SJCRH30 (cell line): ENCODE results near the gene ADH7. TPM values are rescaled to one million over a fixed set of nuclear protein-coding genes. Genes with fewer than 3 reads are reported as not detected.

Experiments used
- DNase-seq, 2 experiments: peaks; one replicate each; pipeline ENCODE4 v3.0.0-alpha.2; 2015 to 2020
- H3K27ac ChIP-seq: fragments of 250-450 bp; sonication (Bioruptor Pico); 2 replicates; pipeline ENCODE4 v1.5.1; 2020; ENCODE audit warnings: mild to moderate bottlenecking, moderate library complexity
- H3K27me3 ChIP-seq: fragments of 250-450 bp; sonication (Bioruptor Pico); 2 replicates; pipeline ENCODE4 v1.5.1; 2020; ENCODE audit warnings: mild to moderate bottlenecking, moderate library complexity
- H3K36me3 ChIP-seq: fragments of 250-450 bp; sonication (Bioruptor Pico); 2 replicates; pipeline ENCODE4 v1.5.1; 2020; ENCODE audit warnings: mild to moderate bottlenecking, moderate library complexity
- H3K4me1 ChIP-seq: fragments of 250-450 bp; sonication (Bioruptor Pico); 2 replicates; pipeline ENCODE4 v1.5.1; 2020; ENCODE audit warnings: mild to moderate bottlenecking, moderate library complexity
- H3K4me3 ChIP-seq: fragments of 250-450 bp; sonication (Bioruptor Pico); 2 replicates; pipeline ENCODE4 v1.5.1; 2020; ENCODE audit warnings: mild to moderate bottlenecking, moderate library complexity
- H3K9me3 ChIP-seq: fragments of 250-450 bp; sonication (Bioruptor Pico); replicated peaks from 2 replicates; pipeline ENCODE4 v1.5.1; 2020; ENCODE audit warnings: mild to moderate bottlenecking, moderate library complexity
- total RNA-seq: library from RNA; depleted of rRNA; stranded (reverse); fragments of >200 nt; shearing (Covaris generic); gene quantifications from 2 replicates; pipeline ENCODE4 v1.2.3, GENCODE V29; 2014; rRNA removed

The ADH7 gene
- total RNA-seq = not detected in 2 replicates

DNA sequence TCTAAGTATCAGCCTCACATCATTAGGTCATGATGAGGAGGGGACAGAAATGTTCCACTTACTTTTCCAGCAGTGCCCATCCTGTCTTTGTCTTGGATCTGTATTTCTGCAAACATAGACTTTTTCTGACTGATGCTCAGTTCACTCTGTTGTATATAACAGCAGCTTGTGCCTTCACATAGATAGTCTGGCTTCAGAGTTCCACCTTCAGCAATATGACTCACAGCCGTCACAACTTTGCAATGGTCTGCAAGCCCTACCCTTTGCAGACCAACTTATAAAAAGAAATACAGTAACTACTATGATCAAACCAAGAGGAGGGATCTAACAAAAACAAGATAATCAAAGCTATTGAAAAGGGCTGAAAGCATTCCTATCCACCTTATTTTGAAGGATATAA is at the start of gene ADH7:
TSS of gene ADH7 (minus strand) at position 189 of the 400 bp plus-strand sequence. CDS start at position 80, 109 bp downstream.
- H3K4me3 ChIP-seq = no peak within 1 kb of the TSS
- DNase-seq = no peak
- H3K27ac ChIP-seq = no peak within 1 kb of the TSS
- no peaks in the 10 kb centered on the region for H3K4me1 ChIP-seq
- no peaks in the 10 kb centered on the region for H3K9me3 ChIP-seq
- no peaks in the 10 kb centered on the region for H3K36me3 ChIP-seq
- H3K27me3 ChIP-seq = no peaks in the 10 kb centered on the region

DNA sequence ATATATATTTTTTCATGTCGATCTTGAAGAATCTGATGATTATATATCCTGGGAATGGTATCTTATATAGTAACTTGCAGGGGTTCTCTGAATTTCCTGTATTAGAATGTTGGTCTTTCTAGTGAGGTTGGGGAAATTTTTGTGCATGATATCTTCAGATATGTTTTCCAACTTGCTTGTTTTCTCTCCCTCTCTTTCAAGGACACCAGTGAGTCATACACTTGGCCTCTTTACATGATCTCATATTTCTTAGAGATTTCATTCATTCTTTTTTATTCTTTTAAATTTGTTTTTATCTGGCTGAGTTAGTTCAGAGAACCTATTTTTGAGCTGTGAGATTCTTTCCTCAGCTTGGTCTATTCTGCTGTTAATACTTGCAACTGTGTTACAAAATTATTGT is 48.5 kb upstream of the ADH7 start:
- Histone ChIP-seq H3K4me3 (no peak overlapping the region), H3K27me3 (no peaks in the 10 kb centered on the region), H3K36me3 (no peaks in the 10 kb centered on the region), H3K9me3 (no peaks in the 10 kb centered on the region), H3K27ac (no peak overlapping the region), H3K4me1 (no peaks in the 10 kb centered on the region)
- DNase-seq = no peak

DNA sequence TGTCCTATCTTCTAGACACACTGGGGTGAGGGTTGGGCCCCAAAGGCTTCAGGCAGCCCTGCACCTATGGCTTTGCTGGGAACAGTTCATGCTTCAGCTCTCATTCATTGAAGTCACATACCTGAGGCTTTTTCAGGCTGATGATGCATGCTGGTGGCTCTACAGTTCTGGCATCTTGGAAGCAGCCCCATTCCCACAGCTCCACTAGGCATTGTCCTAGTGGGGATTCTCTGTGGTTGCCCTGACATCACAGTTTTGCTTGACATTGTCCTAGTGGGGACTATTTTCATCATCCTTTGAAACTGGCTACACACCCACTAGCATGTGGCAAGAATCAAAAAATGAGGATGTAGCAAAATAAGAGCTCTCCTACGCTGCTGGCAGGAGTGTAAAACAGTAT is 38.0 kb upstream of the ADH7 start:
- no peaks in the 10 kb centered on the region for H3K27me3 ChIP-seq
- H3K9me3 ChIP-seq = no peaks in the 10 kb centered on the region
- no peak overlapping the region for H3K27ac ChIP-seq
- no peaks in the 10 kb centered on the region for H3K4me1 ChIP-seq
- H3K36me3 ChIP-seq = no peaks in the 10 kb centered on the region
- H3K4me3 ChIP-seq = no peak overlapping the region
- no peak for DNase-seq

DNA sequence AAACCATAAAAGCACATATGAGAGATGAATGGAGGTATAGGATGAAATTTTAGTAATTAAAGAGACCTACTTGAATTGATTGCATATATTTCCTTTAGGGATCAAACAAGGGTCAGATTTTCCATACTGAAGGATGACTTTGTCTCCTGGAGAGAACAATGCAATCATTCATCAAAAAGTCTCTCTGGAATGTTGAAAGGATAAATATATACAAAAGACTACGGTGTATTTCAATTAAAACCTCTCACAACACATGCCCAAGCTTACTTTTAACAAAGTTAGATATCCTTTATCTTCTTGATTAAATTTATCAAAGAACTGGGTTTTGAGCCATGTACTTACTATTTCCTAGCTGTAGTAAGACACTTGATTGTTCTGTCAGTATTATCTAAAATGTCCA is 36.8 kb upstream of the ADH7 start:
- Histone ChIP-seq H3K36me3 (no peaks in the 10 kb centered on the region), H3K4me1 (no peaks in the 10 kb centered on the region)

DNA sequence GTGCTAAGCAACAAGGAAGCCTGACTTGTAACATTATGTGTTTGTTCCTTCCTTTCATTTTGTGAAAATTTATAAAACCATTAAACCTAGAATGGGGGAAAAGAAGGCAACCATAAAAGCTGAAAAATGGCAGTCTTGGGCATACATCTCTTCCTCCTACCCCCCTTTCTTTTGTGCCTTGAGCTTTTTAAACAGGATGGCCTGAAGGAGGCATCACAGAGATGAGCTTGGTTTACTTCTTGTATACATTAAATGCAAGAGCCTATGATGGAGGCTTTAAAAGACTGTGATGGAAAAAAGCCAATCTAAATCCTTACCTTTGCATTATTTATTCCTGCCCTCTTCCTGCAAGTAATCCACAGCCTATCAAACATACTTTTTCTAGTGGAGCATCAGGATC is 36.2 kb upstream of the ADH7 start:
- H3K27me3 ChIP-seq = no peaks in the 10 kb centered on the region
- H3K27ac ChIP-seq = no peak overlapping the region
- no peak for DNase-seq
- no peaks in the 10 kb centered on the region for H3K9me3 ChIP-seq
- no peaks in the 10 kb centered on the region for H3K4me1 ChIP-seq
- H3K4me3 ChIP-seq = no peak overlapping the region
- H3K36me3 ChIP-seq = no peaks in the 10 kb centered on the region

More for the DNA sequence above, 36.8 kb upstream of the ADH7 start:
- Histone ChIP-seq H3K4me3 (no peak overlapping the region), H3K27ac (no peak overlapping the region), H3K9me3 (no peaks in the 10 kb centered on the region), H3K27me3 (no peaks in the 10 kb centered on the region)
- DNase-seq = no peak

DNA sequence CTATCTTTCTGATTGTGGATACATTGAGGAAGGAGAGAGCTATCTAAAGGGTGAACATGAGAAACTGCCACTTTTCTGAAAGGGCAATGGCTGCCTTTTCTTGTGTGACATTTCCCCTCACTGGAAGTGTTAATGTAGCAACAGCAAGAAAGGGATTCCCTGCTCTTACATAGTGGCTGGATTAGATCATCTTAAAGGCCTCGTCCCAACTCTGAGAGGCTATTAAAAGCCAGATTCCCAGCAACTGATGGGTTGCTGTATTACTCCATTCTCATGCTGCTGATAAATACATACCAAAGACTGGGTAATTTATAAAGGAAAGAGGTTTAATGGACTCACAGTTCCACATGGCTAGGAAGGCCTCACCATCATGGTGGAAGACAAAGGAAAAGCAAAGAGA is 33.7 kb upstream of the ADH7 start:
- no peaks in the 10 kb centered on the region for H3K36me3 ChIP-seq
- DNase-seq = no peak
- no peaks in the 10 kb centered on the region for H3K9me3 ChIP-seq
- H3K27ac ChIP-seq = no peak overlapping the region
- no peak overlapping the region for H3K4me3 ChIP-seq
- H3K4me1 ChIP-seq = no peaks in the 10 kb centered on the region
- H3K27me3 ChIP-seq = no peaks in the 10 kb centered on the region

DNA sequence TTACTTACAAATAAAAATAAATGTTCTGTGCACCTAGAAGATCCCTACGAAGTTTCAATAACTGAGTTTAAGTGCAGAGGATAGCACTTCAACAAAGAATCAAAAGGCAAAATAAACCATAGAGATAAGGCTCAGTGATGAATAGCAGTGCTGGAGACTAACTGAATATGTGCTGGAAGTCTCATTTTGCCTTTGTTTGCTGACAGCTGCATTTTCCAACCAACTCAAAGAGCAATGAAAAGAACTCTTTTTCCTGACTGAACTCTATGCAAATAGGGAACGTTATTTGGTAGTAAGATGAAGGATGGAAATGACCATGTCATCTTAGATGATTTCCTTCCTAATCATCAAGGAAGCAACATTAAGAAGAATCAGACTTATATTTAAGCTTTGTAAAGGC is 32.7 kb upstream of the ADH7 start:
- Histone ChIP-seq H3K36me3 (no peaks in the 10 kb centered on the region), H3K9me3 (no peaks in the 10 kb centered on the region), H3K27ac (no peak overlapping the region), H3K27me3 (no peaks in the 10 kb centered on the region), H3K4me1 (no peaks in the 10 kb centered on the region), H3K4me3 (no peak overlapping the region)
- no peak for DNase-seq

DNA sequence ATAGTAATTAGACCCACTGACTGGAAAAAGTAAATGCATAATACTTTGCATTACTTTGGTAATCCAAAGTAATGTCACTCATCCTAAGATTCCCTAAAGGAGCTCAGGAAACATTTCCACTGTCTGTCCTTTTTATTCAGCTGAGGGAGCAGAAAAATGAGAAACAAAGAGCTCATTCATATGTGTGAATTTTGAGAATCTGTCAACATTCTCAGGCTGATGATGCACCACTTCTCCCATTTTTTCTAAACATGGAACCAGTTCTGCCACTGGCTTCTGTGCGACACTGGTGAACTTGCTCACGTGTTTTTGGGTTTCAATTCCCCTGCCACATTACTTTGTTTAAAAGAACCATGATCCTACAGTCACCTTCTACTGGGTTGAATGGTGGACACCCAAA is 28.4 kb upstream of the ADH7 start:
- Histone ChIP-seq H3K9me3 (no peaks in the 10 kb centered on the region), H3K36me3 (no peaks in the 10 kb centered on the region), H3K27me3 (no peaks in the 10 kb centered on the region), H3K27ac (no peak overlapping the region), H3K4me3 (no peak overlapping the region), H3K4me1 (no peaks in the 10 kb centered on the region)
- DNase-seq = no peak

DNA sequence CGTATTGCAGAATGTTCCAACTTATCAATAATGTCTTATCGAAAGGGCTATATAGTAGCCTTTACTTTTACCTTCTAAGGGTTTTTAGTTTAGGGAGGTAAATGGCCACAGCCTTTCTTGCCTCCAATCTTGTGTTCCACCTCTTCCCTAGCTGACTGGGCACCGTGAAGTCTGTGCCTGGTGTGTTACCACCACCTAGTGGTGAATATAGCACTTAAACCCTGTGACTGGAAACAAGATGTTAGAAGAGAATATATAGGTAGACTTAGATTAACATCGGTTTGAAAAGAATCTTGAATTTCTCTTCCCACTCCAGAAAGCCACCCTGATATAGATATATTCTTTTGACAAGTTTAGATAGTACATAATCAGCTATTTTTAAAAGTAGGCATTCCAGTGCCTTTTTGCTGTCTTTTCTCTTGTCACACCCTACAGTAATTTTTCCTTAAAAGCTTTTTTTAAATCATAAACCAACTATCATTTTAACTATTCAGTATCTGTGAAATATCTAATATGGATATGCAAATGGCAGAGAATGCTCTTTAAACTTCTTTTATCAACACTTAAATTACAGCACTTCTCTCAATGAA is 27.8 kb upstream of the ADH7 start:
- DNase-seq = peak; percentile 35 to 74

DNA sequence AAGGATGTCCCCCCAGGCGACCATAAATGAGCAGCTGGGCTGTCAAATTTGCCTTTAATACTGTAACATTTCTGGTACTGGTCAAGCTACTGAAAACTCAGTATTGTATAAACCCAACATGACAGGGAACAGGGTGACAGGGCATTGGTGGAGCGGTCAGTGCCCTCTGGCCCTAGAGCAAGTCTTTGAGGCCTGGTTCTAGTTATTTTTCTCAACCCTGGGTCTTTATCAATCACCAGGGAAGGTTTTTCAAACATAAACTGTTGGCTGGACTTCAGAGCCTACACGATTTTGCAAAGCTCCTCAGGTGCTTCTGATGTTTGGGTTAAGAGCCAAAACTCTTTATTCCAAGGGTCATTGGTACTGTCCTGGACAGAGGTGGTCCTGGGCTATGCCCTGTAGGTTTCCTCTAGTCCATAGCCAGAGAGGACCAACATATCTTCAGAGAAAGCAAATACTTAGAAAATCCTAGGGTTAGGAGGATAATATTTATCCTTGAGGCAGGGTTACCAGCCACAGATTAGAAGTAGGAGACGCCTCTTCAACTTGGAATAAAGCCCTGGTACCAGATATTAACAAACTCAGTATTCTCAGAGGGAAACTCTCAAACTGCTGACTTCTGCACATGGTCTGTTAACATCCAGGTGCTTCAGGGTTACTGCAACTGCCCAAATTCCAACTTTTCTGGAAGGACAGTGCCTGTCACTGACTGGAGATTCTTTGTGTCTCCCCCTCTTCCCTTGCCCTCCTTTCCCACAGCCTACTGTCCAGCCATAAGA is 26.7 kb upstream of the ADH7 start:
- Histone ChIP-seq H3K4me1 (no peaks in the 10 kb centered on the region), H3K27ac (no peak overlapping the region), H3K9me3 (no peaks in the 10 kb centered on the region), H3K4me3 (no peak overlapping the region), H3K27me3 (no peaks in the 10 kb centered on the region), H3K36me3 (no peaks in the 10 kb centered on the region)
- no peak for DNase-seq

More for the DNA sequence above, 27.8 kb upstream of the ADH7 start:
- Histone ChIP-seq H3K27me3 (no peaks in the 10 kb centered on the region), H3K27ac (no peak overlapping the region), H3K4me1 (no peaks in the 10 kb centered on the region), H3K36me3 (no peaks in the 10 kb centered on the region), H3K4me3 (no peak overlapping the region), H3K9me3 (no peaks in the 10 kb centered on the region)

DNA sequence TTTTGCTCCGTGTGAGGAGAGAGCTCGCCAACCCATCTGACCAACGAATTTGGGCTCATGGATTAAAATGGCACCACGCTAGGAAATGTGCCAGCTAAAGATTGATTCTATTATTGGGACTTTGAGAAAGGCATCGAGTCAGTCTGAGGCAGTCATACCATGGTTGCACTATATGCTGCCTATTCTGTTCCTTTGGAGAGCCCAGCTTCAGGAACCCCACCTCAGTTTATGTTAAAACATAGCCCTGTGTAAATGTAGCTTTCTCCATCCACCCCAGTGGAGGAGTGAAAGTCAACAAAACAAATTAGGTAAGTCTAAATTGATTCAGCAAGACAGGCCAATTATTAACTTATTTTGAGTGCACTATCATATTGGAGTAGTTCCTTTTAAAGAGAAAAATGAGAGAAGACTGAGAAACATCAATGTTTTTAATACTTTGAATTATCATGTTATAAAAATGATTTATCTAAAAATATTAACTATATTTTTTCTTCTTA is 24.5 kb upstream of the ADH7 start:
- Histone ChIP-seq H3K4me3 (no peak overlapping the region), H3K9me3 (no peaks in the 10 kb centered on the region), H3K4me1 (no peaks in the 10 kb centered on the region), H3K27me3 (no peaks in the 10 kb centered on the region), H3K27ac (no peak overlapping the region), H3K36me3 (no peaks in the 10 kb centered on the region)
- no peak for DNase-seq

DNA sequence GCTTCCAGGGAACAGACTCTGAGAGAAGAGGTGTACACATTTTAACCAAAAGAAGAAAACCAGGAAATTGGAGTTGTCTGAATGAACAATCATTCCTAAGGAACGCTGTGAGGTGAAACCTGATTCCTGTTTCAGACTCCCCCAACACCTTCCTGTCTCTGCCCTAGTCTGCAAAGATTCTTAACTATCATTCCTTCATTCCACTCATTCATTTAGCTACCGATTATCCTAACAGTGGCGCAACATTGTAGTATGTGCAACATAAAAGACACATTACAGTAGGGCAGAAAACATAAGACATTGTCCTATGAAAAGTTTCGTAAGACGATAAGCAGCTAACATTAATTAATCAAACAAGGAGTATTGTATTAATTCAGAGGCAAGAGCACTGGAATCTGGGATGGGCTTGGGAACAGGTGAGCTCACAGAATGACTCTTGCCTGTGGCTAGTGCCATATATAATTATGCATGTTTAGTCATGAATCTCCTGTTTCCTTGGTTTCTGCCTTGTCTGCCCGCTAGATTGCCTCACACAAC is 23.8 kb upstream of the ADH7 start:
- DNase-seq = no peak
- H3K9me3 ChIP-seq = no peaks in the 10 kb centered on the region

DNA sequence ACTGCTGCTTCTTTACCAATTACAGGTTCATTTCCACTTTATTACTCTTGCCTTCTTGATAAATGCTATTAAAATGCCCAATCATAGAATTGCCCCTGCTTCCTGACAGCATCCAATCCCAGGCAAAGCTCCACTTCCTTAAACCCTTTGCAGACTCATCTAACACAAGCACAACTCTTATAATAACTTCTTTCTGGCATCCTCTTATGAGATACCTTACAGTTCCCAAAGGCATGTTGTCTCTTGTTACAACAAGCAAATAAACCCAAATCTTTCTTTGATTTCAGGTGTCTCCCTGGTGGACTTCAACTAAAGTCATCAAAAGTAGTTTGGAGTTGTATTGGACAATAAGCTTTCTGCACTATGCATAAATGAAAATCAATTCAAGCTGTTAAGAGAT is 22.5 kb upstream of the ADH7 start:
- no peak overlapping the region for H3K4me3 ChIP-seq
- no peaks in the 10 kb centered on the region for H3K36me3 ChIP-seq
- DNase-seq = no peak
- no peaks in the 10 kb centered on the region for H3K9me3 ChIP-seq
- H3K27ac ChIP-seq = no peak overlapping the region
- no peaks in the 10 kb centered on the region for H3K27me3 ChIP-seq
- H3K4me1 ChIP-seq = no peaks in the 10 kb centered on the region

More for the DNA sequence above, 23.8 kb upstream of the ADH7 start:
- no peaks in the 10 kb centered on the region for H3K27me3 ChIP-seq
- no peaks in the 10 kb centered on the region for H3K4me1 ChIP-seq
- no peak overlapping the region for H3K4me3 ChIP-seq
- no peak overlapping the region for H3K27ac ChIP-seq
- H3K36me3 ChIP-seq = no peaks in the 10 kb centered on the region

DNA sequence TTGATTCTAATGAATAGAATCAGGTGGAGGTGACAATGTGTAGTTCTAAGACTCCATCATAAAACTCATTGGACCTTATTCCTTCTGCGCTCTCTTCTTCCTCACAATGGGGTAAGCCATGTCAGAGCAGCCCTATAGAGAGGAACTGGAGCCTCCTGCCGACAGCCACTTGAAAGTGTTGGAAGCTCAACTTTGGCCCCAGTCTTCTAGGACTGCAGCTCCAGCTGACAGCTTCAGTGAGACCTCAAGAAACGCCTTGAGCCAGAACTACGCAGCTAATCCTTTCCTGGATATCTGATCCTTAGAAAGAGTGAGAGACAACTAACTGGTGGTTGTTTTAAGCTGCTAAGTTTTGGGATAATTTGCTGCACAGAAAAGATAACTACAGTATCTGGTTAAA is 22.1 kb upstream of the ADH7 start:
- Histone ChIP-seq H3K4me1 (no peaks in the 10 kb centered on the region), H3K27ac (no peak overlapping the region)
- DNase-seq = peak in 1 of 2 experiments; percentile 13

DNA sequence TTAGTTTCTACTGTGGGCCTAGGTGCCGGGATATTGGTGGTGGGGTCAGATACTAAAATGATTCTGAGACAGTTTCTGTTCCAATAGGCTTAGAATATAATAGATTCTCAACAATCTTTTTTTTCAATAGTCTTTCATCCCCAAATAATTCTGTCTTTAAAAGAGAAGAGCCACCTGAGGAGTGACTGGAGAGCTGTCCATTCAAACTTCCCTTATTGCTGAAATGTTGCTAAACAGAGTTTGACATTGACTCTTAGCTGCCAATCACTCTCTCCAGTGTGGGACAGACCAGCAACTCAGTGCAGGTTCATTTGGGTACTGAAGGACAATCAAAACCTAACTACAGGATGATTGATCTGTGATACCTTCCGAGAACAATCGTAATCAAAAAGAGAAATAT is 12.4 kb upstream of the ADH7 start:
- H3K9me3 ChIP-seq = no peaks in the 10 kb centered on the region
- no peak overlapping the region for H3K27ac ChIP-seq
- no peaks in the 10 kb centered on the region for H3K36me3 ChIP-seq
- no peaks in the 10 kb centered on the region for H3K4me1 ChIP-seq
- no peaks in the 10 kb centered on the region for H3K27me3 ChIP-seq
- DNase-seq = no peak
- H3K4me3 ChIP-seq = no peak overlapping the region

More for the DNA sequence above, 22.1 kb upstream of the ADH7 start:
- H3K9me3 ChIP-seq = no peaks in the 10 kb centered on the region
- no peaks in the 10 kb centered on the region for H3K27me3 ChIP-seq
- H3K36me3 ChIP-seq = no peaks in the 10 kb centered on the region
- H3K4me3 ChIP-seq = no peak overlapping the region
